GM23248 (cell line): Measurements from ENCODE around the gene PDIA4. TPM values are rescaled to one million over a fixed set of nuclear protein-coding genes. Genes with fewer than 3 reads are reported as not detected.
A peak's percentile ranks its signal among the peaks of the same experiment; 100 is the strongest.

Source experiments
- DNase-seq: peaks from one replicate; pipeline ENCODE4 v3.0.0-alpha.2; 2015
- H2AFZ ChIP-seq: fragments of 200-600 bp; sonication (generic); 2 replicates; pipeline ENCODE4 v1.6.1; 2016; ENCODE audit warnings: antibody characterized with exemption
- H3F3A ChIP-seq: fragments of 200-600 bp; sonication (generic); 2 replicates; pipeline ENCODE4 v1.6.1; 2016; ENCODE audit warnings: mild to moderate bottlenecking, antibody characterized with exemption, mixed run types; ENCODE audit not compliant: insufficient read depth
- H3K27ac ChIP-seq: fragments of 200-600 bp; sonication (generic); 2 replicates; pipeline ENCODE4 v1.5.1; 2016; ENCODE audit warnings: mild to moderate bottlenecking
- H3K27me3 ChIP-seq: fragments of 200-600 bp; sonication (generic); replicated peaks from 2 replicates; pipeline ENCODE4 v1.6.1; 2016; ENCODE audit warnings: mild to moderate bottlenecking; ENCODE audit not compliant: insufficient read depth
- H3K36me3 ChIP-seq: fragments of 200-600 bp; sonication (generic); 2 replicates; pipeline ENCODE4 v1.6.1; 2016; ENCODE audit warnings: low read depth, mild to moderate bottlenecking
- H3K4me1 ChIP-seq: fragments of 200-600 bp; sonication (generic); 2 replicates; pipeline ENCODE4 v1.6.1; 2016; ENCODE audit warnings: mild to moderate bottlenecking; ENCODE audit not compliant: insufficient read depth
- H3K4me2 ChIP-seq: fragments of 200-600 bp; sonication (generic); one replicate; pipeline ENCODE4 v1.6.1; 2016; ENCODE audit warnings: mild to moderate bottlenecking; ENCODE audit not compliant: unreplicated experiment
- H3K4me3 ChIP-seq: fragments of 200-600 bp; sonication (generic); 2 replicates; pipeline ENCODE4 v1.5.1; 2016; ENCODE audit warnings: mild to moderate bottlenecking
- H3K79me2 ChIP-seq: fragments of 200-600 bp; sonication (generic); 2 replicates; pipeline ENCODE4 v1.6.1; 2016; ENCODE audit warnings: mild to moderate bottlenecking; ENCODE audit not compliant: insufficient read depth
- H3K9ac ChIP-seq: fragments of 200-600 bp; sonication (generic); 2 replicates; pipeline ENCODE4 v1.6.1; 2016; ENCODE audit warnings: mild to moderate bottlenecking
- H3K9me2 ChIP-seq: fragments of 200-600 bp; sonication (generic); 2 replicates; pipeline ENCODE4 v1.6.1; 2016; ENCODE audit warnings: mixed run types, mild to moderate bottlenecking, moderate library complexity; ENCODE audit not compliant: insufficient read depth
- H3K9me3 ChIP-seq: fragments of 200-600 bp; sonication (generic); one replicate; pipeline ENCODE4 v1.6.1; 2017; ENCODE audit warnings: low read depth
- H4K20me1 ChIP-seq: fragments of 200-600 bp; sonication (generic); 2 replicates; pipeline ENCODE4 v1.6.0; 2016; ENCODE audit not compliant: insufficient read depth
- EZH2 ChIP-seq: fragments of 200-600 bp; sonication (generic); IDR thresholded peaks from 2 replicates; pipeline ENCODE4 v1.6.1; 2018; ENCODE audit warnings: antibody characterized with exemption, mild to moderate bottlenecking; ENCODE audit not compliant: insufficient read depth, poor library complexity, severe bottlenecking
- EZH2phosphoT487 ChIP-seq: fragments of 200-600 bp; sonication (generic); IDR thresholded peaks from 2 replicates; pipeline ENCODE4 v1.6.1; 2018; ENCODE audit warnings: antibody characterized with exemption, moderate library complexity, mild to moderate bottlenecking, low read depth; ENCODE audit not compliant: insufficient read depth
- WGBS, 2 experiments: methylation state at CpG; one replicate each; pipeline ENCODE4 v1.1.6; 2015 to 2017; ENCODE audit warnings: low lambda C conversion rate in 2 of 2, low coverage in 1 of 2; ENCODE audit errors: missing lambda C conversion rate in 2 of 2; 5-methylcytosine and 5-hydroxymethylcytosine counted together
- in situ Hi-C: fragments of 300-500 bp; cut with MboI; formaldehyde crosslinking; loops from 2 replicates; pipeline ENCODE4 v1.15.0; 2020
- polyA plus RNA-seq: library from polyadenylated mRNA; unstranded; fragments of >200 nt; fragmentation: Nextera tagmentation; extraction: Ambion mirVana; gene quantifications from 2 replicates; pipeline ENCODE4 v1.2.1, GENCODE V29; 2016
- total RNA-seq: library from RNA; depleted of rRNA; stranded (reverse); fragments of >200 nt; shearing (Covaris generic); gene quantifications from 2 replicates; pipeline ENCODE4 v1.2.3, GENCODE V29; 2014

The PDIA4 gene
- total and polyA plus RNA-seq, 2 experiments from 2014 or later = 196 to 204 TPM

- no peak overlapping the region for H3K9ac ChIP-seq
- no peaks in the 10 kb centered on the region for H4K20me1 ChIP-seq
- WGBS, 2 experiments = 26 to 27% methylated on average over 13 of the region's 13 CpGs
- H3K9me3 ChIP-seq = no peaks in the 10 kb centered on the region
- no peaks in the 10 kb centered on the region for H3F3A ChIP-seq
- DNase-seq = no peak
- 0 out of 2 replicates have a peak, but pooled peaks cover 4% of the 10 kb centered on the region for H3K4me1 ChIP-seq
- no peaks in the 10 kb centered on the region for H3K9me2 ChIP-seq
- no peaks in the 10 kb centered on the region for H3K79me2 ChIP-seq
- H3K36me3 ChIP-seq = no peaks in the 10 kb centered on the region
- H3K27me3 ChIP-seq = no peaks in the 10 kb centered on the region
- in situ Hi-C loops = loop anchor here (10.0 to 25.0 kb wide), 2 partner anchors 462 to 705 kb away; no protein-coding TSS in a partner anchor
- TF ChIP-seq EZH2 (no peak), EZH2phosphoT487 (no peak)
- peak overlapping the region; percentile 61 for H3K4me2 ChIP-seq
- H3K27ac ChIP-seq = no peak overlapping the region
- H2AFZ ChIP-seq = peak overlapping the region; percentile 85
- peak overlapping the region; percentile 65 for H3K4me3 ChIP-seq
These were observed 61.3 kb downstream of the PDIA4 start for GRCh38 chr7:148967032-148967372.

- Histone ChIP-seq H3F3A (no peaks in the 10 kb centered on the region), H3K36me3 (no peaks in the 10 kb centered on the region), H3K27me3 (no peaks in the 10 kb centered on the region), H4K20me1 (no peaks in the 10 kb centered on the region), H3K9me2 (no peaks in the 10 kb centered on the region), H3K4me1 (0 out of 2 replicates have a peak, but pooled peaks cover 4% of the 10 kb centered on the region), H3K79me2 (no peaks in the 10 kb centered on the region), H3K4me3 (peak overlapping the region; percentile 78), H3K4me2 (peak overlapping the region; percentile 90), H3K9me3 (no peaks in the 10 kb centered on the region), H3K9ac (peak overlapping the region; percentile 79), H3K27ac (no peak overlapping the region), H2AFZ (peak overlapping the region; percentile 94)
- no peak for TF ChIP-seq EZH2
- 43 to 44% methylated on average over 15 of the region's 15 CpGs for WGBS, 2 experiments
- peak; percentile 10 for DNase-seq
- in situ Hi-C loops = loop anchor here (10.0 to 25.0 kb wide), 2 partner anchors 460 to 702 kb away; no protein-coding TSS in a partner anchor
These were observed 63.6 kb downstream of the PDIA4 start for GRCh38 chr7:148964483-148965267.

- Histone ChIP-seq H4K20me1 (no peaks in the 10 kb centered on the region), H3K9me2 (no peaks in the 10 kb centered on the region), H3K4me3 (peak overlapping the region; percentile 78), H3K27ac (0 out of 2 replicates have a peak overlapping the region, but pooled peaks have one; percentile 9), H3K9me3 (no peaks in the 10 kb centered on the region), H2AFZ (peak overlapping the region; percentile 94), H3F3A (no peaks in the 10 kb centered on the region), H3K27me3 (no peaks in the 10 kb centered on the region), H3K4me1 (0 out of 2 replicates have a peak, but pooled peaks cover 4% of the 10 kb centered on the region), H3K4me2 (peak overlapping the region; percentile 90), H3K36me3 (no peaks in the 10 kb centered on the region), H3K9ac (peak overlapping the region; percentile 79), H3K79me2 (no peaks in the 10 kb centered on the region)
- 20 to 22% methylated on average over 20 of the region's 20 CpGs for WGBS, 2 experiments
- peak; percentile 38 for DNase-seq
- in situ Hi-C loops = loop anchor here (10.0 to 25.0 kb wide), 2 partner anchors 459 to 702 kb away; no protein-coding TSS in a partner anchor
- TF ChIP-seq EZH2 (no peak), EZH2phosphoT487 (no peak)
These were observed 64.5 kb downstream of the PDIA4 start for GRCh38 chr7:148963583-148964482.
